ENCODE results near the gene MTERF1. TPM values are rescaled to one million over a fixed set of nuclear protein-coding genes. Genes with fewer than 3 reads are reported as not detected.

MTERF1 gene
- total and polyA plus RNA-seq, 2 donors (not counting 1 experiment from before 2014, with no cell fraction given), result 8.8 to 10.9 TPM

DNA sequence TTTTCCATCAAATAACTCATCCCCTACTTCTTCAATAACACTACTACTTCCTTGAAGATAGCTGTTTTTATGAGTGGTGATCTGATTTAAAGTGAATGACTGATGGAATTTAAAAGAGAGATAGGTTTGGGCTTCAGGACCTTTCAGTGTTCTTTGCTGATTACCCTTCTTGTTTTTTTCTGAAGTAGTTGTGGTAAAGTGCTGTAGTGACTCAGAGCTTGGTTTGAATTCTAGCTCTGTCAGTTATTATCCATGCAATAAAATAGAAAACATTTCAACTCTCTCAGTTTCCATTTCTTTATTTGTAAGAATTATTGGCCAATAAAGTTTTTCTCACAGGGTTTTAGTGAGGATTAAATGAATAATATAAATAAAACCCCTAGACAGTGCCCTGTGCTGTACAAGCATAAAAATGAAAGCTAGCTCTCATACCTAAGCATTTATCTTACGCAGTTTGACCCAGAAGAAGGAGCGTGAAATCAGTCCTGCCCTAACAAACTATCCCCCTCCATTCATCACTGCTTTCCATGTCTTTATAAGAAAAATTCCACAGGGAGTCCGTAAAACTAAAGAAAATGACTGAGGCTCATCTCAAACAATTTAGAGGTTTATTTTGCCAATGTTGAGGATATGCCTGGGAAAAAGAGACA lies 35.0 kb upstream of the MTERF1 start:
- TF ChIP-seq EZH2 (IDR thresholded peaks at IDR 0.05; ENCODE audit: low read length, missing control alignments), result no peak
- TF ChIP-seq, protein P1, sequence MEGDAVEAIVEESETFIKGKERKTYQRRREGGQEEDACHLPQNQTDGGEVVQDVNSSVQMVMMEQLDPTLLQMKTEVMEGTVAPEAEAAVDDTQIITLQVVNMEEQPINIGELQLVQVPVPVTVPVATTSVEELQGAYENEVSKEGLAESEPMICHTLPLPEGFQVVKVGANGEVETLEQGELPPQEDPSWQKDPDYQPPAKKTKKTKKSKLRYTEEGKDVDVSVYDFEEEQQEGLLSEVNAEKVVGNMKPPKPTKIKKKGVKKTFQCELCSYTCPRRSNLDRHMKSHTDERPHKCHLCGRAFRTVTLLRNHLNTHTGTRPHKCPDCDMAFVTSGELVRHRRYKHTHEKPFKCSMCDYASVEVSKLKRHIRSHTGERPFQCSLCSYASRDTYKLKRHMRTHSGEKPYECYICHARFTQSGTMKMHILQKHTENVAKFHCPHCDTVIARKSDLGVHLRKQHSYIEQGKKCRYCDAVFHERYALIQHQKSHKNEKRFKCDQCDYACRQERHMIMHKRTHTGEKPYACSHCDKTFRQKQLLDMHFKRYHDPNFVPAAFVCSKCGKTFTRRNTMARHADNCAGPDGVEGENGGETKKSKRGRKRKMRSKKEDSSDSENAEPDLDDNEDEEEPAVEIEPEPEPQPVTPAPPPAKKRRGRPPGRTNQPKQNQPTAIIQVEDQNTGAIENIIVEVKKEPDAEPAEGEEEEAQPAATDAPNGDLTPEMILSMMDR (conservative IDR thresholded peaks at IDR 0.05 in 1 of 2, IDR thresholded peaks at IDR 0.05 in 1 of 2; ENCODE audit: low read depth in 1 of 2, low read length in 2 of 2), result no peak
- no peaks in the 10 kb centered on the region for H3K27me3 ChIP-seq (ENCODE audit: control insufficient read depth, insufficient read depth, low read length)

DNA sequence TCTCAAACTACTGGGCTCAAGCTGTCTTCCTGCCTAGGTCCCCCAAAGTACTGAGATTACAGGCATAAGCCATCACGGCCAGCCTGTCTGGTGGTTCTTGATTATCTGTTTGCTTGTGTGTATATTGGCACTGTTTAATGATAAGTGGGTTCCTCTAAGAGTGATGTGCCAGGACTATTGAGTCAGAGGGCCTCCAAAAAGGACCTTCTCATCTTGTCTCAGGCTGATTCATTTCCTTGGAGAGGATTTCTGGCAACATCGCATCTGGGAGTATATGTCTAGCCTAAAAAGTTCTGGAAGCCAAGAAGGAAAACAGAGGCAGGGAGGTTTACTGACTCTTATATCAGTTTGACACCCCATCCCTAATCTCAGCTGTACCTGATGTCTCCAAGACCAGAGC lies 33.1 kb upstream of the MTERF1 start:
- H3K9me3 ChIP-seq (ENCODE audit: control insufficient read depth, insufficient read depth, low read depth, low read length), result no peaks in the 10 kb centered on the region
- no peak overlapping the region for H3K4me3 ChIP-seq (replicated peaks in 1 of 4; ENCODE audit: control extremely low read depth in 1 of 4, insufficient read depth in 1 of 4, low read depth in 3 of 4, low read length in 4 of 4)
- H3K9ac ChIP-seq (ENCODE audit: insufficient read depth, low read length), result no peak overlapping the region
- no peaks in the 10 kb centered on the region for H3K27me3 ChIP-seq (ENCODE audit: control insufficient read depth, insufficient read depth, low read length)
- TF ChIP-seq EZH2 (IDR thresholded peaks at IDR 0.05; ENCODE audit: low read length, missing control alignments), result no peak
- TF ChIP-seq, protein P1 (conservative IDR thresholded peaks at IDR 0.05 in 1 of 2, IDR thresholded peaks at IDR 0.05 in 1 of 2; ENCODE audit: low read depth in 1 of 2, low read length in 2 of 2), result no peak
- H3K79me2 ChIP-seq (ENCODE audit: control insufficient read depth, insufficient read depth, low read length), result no peaks in the 10 kb centered on the region
- peak overlapping the region; percentile 33 for H2AFZ ChIP-seq (ENCODE audit: low read length)
- H3K27ac ChIP-seq (ENCODE audit: insufficient read depth, low read length), result no peak overlapping the region
- H3K4me2 ChIP-seq (ENCODE audit: extremely low read depth, insufficient read depth, low read length), result peak overlapping the region; percentile 51
- peak; percentile 40 to 91 for DNase-seq (ENCODE audit: low read depth in 2 of 2)
- no peaks in the 10 kb centered on the region for H4K20me1 ChIP-seq (ENCODE audit: control insufficient read depth, extremely low read depth, insufficient read depth, low read length)
- peaks cover 3% of the 10 kb centered on the region for H3K4me1 ChIP-seq (ENCODE audit: control insufficient read depth, extremely low read depth, insufficient read depth, low read length)
- no peaks in the 10 kb centered on the region for H3K36me3 ChIP-seq (ENCODE audit: control insufficient read depth, insufficient read depth, low read length)

More for the DNA sequence above, 35.0 kb upstream of the MTERF1 start:
- Histone ChIP-seq H3K4me2 (ENCODE audit: extremely low read depth, insufficient read depth, low read length) (no peak overlapping the region), H4K20me1 (ENCODE audit: control insufficient read depth, extremely low read depth, insufficient read depth, low read length) (no peaks in the 10 kb centered on the region), H3K9ac (ENCODE audit: insufficient read depth, low read length) (no peak overlapping the region), H2AFZ (ENCODE audit: low read length) (no peak overlapping the region), H3K9me3 (ENCODE audit: control insufficient read depth, insufficient read depth, low read depth, low read length) (no peaks in the 10 kb centered on the region), H3K4me1 (ENCODE audit: control insufficient read depth, extremely low read depth, insufficient read depth, low read length) (peaks cover 3% of the 10 kb centered on the region), H3K36me3 (ENCODE audit: control insufficient read depth, insufficient read depth, low read length) (no peaks in the 10 kb centered on the region), H3K27ac (ENCODE audit: insufficient read depth, low read length) (no peak overlapping the region), H3K4me3 (replicated peaks in 1 of 4; ENCODE audit: control extremely low read depth in 1 of 4, insufficient read depth in 1 of 4, low read depth in 3 of 4, low read length in 4 of 4) (no peak overlapping the region), H3K79me2 (ENCODE audit: control insufficient read depth, insufficient read depth, low read length) (no peaks in the 10 kb centered on the region)
- DNase-seq (ENCODE audit: low read depth in 2 of 2), result peak in 1 of 2 donors; percentile 77

DNA sequence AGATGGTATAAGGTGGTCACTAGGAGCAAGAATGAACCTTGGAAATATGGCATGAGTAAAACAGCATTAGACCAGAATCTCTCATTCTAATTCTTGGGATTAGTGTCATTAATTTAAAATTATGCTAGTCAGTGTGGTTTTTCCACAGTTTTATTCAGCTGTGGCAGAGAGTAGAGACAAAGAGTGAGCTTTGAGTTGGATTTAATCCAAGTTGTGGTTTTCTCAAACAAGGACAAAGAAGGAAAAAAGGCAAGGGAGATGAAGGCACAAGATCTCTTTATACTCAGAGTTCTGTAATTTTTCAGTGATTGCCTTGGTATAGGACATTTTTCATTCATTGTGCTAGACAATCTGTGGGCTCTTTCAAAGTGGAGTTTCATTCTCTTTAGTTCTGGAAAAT lies 32.0 kb upstream of the MTERF1 start:
- no peaks in the 10 kb centered on the region for H4K20me1 ChIP-seq (ENCODE audit: control insufficient read depth, extremely low read depth, insufficient read depth, low read length)
- no peak overlapping the region for H3K4me3 ChIP-seq (replicated peaks in 1 of 4; ENCODE audit: control extremely low read depth in 1 of 4, insufficient read depth in 1 of 4, low read depth in 3 of 4, low read length in 4 of 4)
- peaks cover 3% of the 10 kb centered on the region for H3K4me1 ChIP-seq (ENCODE audit: control insufficient read depth, extremely low read depth, insufficient read depth, low read length)
- no peaks in the 10 kb centered on the region for H3K9me3 ChIP-seq (ENCODE audit: control insufficient read depth, insufficient read depth, low read depth, low read length)
- H2AFZ ChIP-seq (ENCODE audit: low read length), result no peak overlapping the region
- no peak overlapping the region for H3K4me2 ChIP-seq (ENCODE audit: extremely low read depth, insufficient read depth, low read length)
- H3K9ac ChIP-seq (ENCODE audit: insufficient read depth, low read length), result no peak overlapping the region
- no peaks in the 10 kb centered on the region for H3K27me3 ChIP-seq (ENCODE audit: control insufficient read depth, insufficient read depth, low read length)
- TF ChIP-seq, protein P1 (conservative IDR thresholded peaks at IDR 0.05 in 1 of 2, IDR thresholded peaks at IDR 0.05 in 1 of 2; ENCODE audit: low read depth in 1 of 2, low read length in 2 of 2), result no peak
- no peak for TF ChIP-seq EZH2 (IDR thresholded peaks at IDR 0.05; ENCODE audit: low read length, missing control alignments)
- H3K27ac ChIP-seq (ENCODE audit: insufficient read depth, low read length), result no peak overlapping the region
- no peaks in the 10 kb centered on the region for H3K79me2 ChIP-seq (ENCODE audit: control insufficient read depth, insufficient read depth, low read length)
- DNase-seq (ENCODE audit: low read depth in 2 of 2), result peak; percentile 20 to 80
- no peaks in the 10 kb centered on the region for H3K36me3 ChIP-seq (ENCODE audit: control insufficient read depth, insufficient read depth, low read length)

Data from fibroblast of lung (primary cell).